Vagina (tissue), 2 donors: ENCODE measurements around the gene SACS. TPM values are rescaled to one million over a fixed set of nuclear protein-coding genes. Genes with fewer than 3 reads are reported as not detected.

Source experiments
- DNase-seq, 2 donors: peaks; one replicate each; pipeline ENCODE4 v3.0.0-alpha.2; 2017; ENCODE audit errors: extremely low spot score in 2 of 2
- H3K27ac ChIP-seq: fragments of 200-600 bp; sonication (generic); one replicate; pipeline ENCODE4 v1.5.1; 2019
- H3K27me3 ChIP-seq: fragments of 200-600 bp; sonication (generic); one replicate; pipeline ENCODE4 v1.5.1; 2019
- H3K36me3 ChIP-seq, 2 donors: fragments of 200-600 bp; sonication (generic); one replicate each; pipeline ENCODE4 v1.5.1; 2017 to 2019
- H3K4me1 ChIP-seq: fragments of 200-600 bp; sonication (generic); one replicate; pipeline ENCODE4 v1.5.1; 2019
- H3K4me3 ChIP-seq, 2 donors: fragments of 200-600 bp; sonication (generic); 1 replicate in 1 of 2; 2 replicates in 1 of 2; pipeline ENCODE4 v1.5.1; 2016 to 2019
- H3K9me3 ChIP-seq: fragments of 200-600 bp; sonication (generic); one replicate; pipeline ENCODE4 v1.5.1; 2019
- POLR2A ChIP-seq, 2 donors: fragments of 450-650 bp; IDR thresholded peaks; one replicate each; pipeline ENCODE4 v1.6.1; 2017; ENCODE audit warnings: antibody characterized with exemption in 2 of 2, mild to moderate bottlenecking in 2 of 2, moderate library complexity in 2 of 2
- POLR2AphosphoS5 ChIP-seq, 2 donors: sonication (generic); formaldehyde crosslinking; IDR thresholded peaks; one replicate each; pipeline ENCODE4 v1.9.0; 2017; ENCODE audit warnings: antibody characterized with exemption in 2 of 2, mild to moderate bottlenecking in 2 of 2, low read depth in 1 of 2; ENCODE audit not compliant: insufficient read depth in 1 of 2
- intact Hi-C: fragments of 100-400 bp; cut with DNase I; formaldehyde crosslinking; loops from one replicate; pipeline ENCODE4 v1.15.1; 2023
- total RNA-seq: library from RNA; depleted of rRNA; stranded (reverse); fragments of >200 nt; gene quantifications from one replicate; pipeline ENCODE4 v1.2.3, GENCODE V29; 2016
- TF ChIP-seq, protein P1 (sequence below), 3 experiments: fragments of 450-650 bp in 2 of 3; fragments of 200-600 bp in 1 of 3; sonication (generic) in 1 of 3; IDR thresholded peaks; one replicate each; pipeline ENCODE4 v1.5.1; 2017 to 2019; ENCODE audit warnings: antibody characterized with exemption in 3 of 3, mild to moderate bottlenecking in 2 of 3, moderate library complexity in 2 of 3

Gene SACS
- total RNA-seq, 1 donor from 2014 or later: 24.8 TPM

DNA sequence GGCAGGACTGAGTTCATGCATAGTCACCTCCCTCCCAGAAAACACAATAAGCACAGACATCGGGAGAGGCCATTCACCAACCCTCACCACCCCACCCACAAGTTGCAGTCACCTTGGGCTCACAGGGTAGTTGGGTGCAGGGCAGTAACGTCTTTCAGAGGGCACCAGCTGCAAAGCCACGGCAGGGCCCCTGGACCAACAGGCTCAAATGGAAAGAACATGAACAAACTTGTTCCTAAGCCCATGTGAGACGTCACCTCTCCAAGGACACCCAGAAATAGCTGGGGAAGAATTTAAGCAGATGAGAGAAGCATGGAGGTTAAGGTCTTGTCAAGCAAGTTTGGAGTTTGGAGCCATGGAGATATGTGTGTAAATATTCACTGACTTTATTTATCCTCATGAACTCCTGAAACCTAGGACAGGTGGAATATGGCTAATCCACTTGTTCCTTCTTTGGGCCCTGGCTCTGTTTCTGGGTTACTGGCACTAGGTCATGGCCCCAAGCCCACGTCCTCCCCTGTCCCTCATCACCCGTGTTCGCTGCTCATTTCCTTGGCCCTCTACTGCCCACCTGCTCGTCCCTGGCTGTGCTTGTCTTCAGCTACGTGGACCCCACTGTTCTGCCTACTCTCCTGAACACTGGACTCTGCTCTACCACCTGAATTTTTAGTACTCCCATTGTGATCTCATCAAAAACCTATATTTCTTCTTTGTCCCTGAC, 40.4 kb downstream of the SACS start:
- TF ChIP-seq POLR2AphosphoS5 (IDR thresholded peaks at IDR 0.05; ENCODE audit: insufficient read depth in 1 of 2, low read depth in 1 of 2) (no peak), POLR2A (IDR thresholded peaks at IDR 0.05) (no peak)
- TF ChIP-seq, protein P1, sequence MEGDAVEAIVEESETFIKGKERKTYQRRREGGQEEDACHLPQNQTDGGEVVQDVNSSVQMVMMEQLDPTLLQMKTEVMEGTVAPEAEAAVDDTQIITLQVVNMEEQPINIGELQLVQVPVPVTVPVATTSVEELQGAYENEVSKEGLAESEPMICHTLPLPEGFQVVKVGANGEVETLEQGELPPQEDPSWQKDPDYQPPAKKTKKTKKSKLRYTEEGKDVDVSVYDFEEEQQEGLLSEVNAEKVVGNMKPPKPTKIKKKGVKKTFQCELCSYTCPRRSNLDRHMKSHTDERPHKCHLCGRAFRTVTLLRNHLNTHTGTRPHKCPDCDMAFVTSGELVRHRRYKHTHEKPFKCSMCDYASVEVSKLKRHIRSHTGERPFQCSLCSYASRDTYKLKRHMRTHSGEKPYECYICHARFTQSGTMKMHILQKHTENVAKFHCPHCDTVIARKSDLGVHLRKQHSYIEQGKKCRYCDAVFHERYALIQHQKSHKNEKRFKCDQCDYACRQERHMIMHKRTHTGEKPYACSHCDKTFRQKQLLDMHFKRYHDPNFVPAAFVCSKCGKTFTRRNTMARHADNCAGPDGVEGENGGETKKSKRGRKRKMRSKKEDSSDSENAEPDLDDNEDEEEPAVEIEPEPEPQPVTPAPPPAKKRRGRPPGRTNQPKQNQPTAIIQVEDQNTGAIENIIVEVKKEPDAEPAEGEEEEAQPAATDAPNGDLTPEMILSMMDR (IDR thresholded peaks at IDR 0.05): no peak
- no peak for DNase-seq
- no peaks in the 10 kb centered on the region for H3K27me3 ChIP-seq
- H3K4me1 ChIP-seq: no peaks in the 10 kb centered on the region
- H3K9me3 ChIP-seq: no peaks in the 10 kb centered on the region
- H3K36me3 ChIP-seq: no peaks in the 10 kb centered on the region
- intact Hi-C loops: no loop called here
- no peak overlapping the region for H3K27ac ChIP-seq
- no peak overlapping the region for H3K4me3 ChIP-seq

- no peaks in the 10 kb centered on the region for H3K36me3 ChIP-seq
- no peaks in the 10 kb centered on the region for H3K9me3 ChIP-seq
- no peaks in the 10 kb centered on the region for H3K4me1 ChIP-seq
- no peaks in the 10 kb centered on the region for H3K27me3 ChIP-seq
- intact Hi-C loops: no loop called here
- DNase-seq: no peak
- H3K4me3 ChIP-seq: no peak overlapping the region
- H3K27ac ChIP-seq: no peak overlapping the region
- TF ChIP-seq POLR2A (IDR thresholded peaks at IDR 0.05) (no peak), POLR2AphosphoS5 (IDR thresholded peaks at IDR 0.05; ENCODE audit: insufficient read depth in 1 of 2, low read depth in 1 of 2) (no peak)
- TF ChIP-seq, protein P1 (IDR thresholded peaks at IDR 0.05): no peak
Measured at GRCh38 chr13:23392313-23392712, 41.2 kb downstream of the SACS start.

- intact Hi-C loops: no loop called here
- H3K27ac ChIP-seq: no peak overlapping the region
- no peak for DNase-seq
- no peaks in the 10 kb centered on the region for H3K4me1 ChIP-seq
- TF ChIP-seq POLR2AphosphoS5 (IDR thresholded peaks at IDR 0.05; ENCODE audit: insufficient read depth in 1 of 2, low read depth in 1 of 2) (no peak), POLR2A (IDR thresholded peaks at IDR 0.05) (no peak)
- TF ChIP-seq, protein P1 (IDR thresholded peaks at IDR 0.05): no peak
- no peaks in the 10 kb centered on the region for H3K36me3 ChIP-seq
- H3K27me3 ChIP-seq: no peaks in the 10 kb centered on the region
- no peaks in the 10 kb centered on the region for H3K9me3 ChIP-seq
- no peak overlapping the region for H3K4me3 ChIP-seq
Measured at GRCh38 chr13:23391752-23392151, 41.8 kb downstream of the SACS start.

- no peak for TF ChIP-seq POLR2AphosphoS5 (IDR thresholded peaks at IDR 0.05; ENCODE audit: insufficient read depth in 1 of 2, low read depth in 1 of 2)
- TF ChIP-seq, protein P1 (IDR thresholded peaks at IDR 0.05): no peak
- no peak for TF ChIP-seq POLR2A (IDR thresholded peaks at IDR 0.05)
- intact Hi-C loops: no loop called here
- no peaks in the 10 kb centered on the region for H3K36me3 ChIP-seq
- no peak for DNase-seq
- no peak overlapping the region for H3K4me3 ChIP-seq
- no peak overlapping the region for H3K27ac ChIP-seq
- no peaks in the 10 kb centered on the region for H3K27me3 ChIP-seq
- H3K4me1 ChIP-seq: no peaks in the 10 kb centered on the region
- H3K9me3 ChIP-seq: no peaks in the 10 kb centered on the region
Measured at GRCh38 chr13:23386533-23386932, 47.0 kb downstream of the SACS start.

- H3K9me3 ChIP-seq: no peaks in the 10 kb centered on the region
- H3K27ac ChIP-seq: no peak overlapping the region
- no peaks in the 10 kb centered on the region for H3K4me1 ChIP-seq
- intact Hi-C loops: no loop called here
- H3K4me3 ChIP-seq: no peak overlapping the region
- H3K27me3 ChIP-seq: no peaks in the 10 kb centered on the region
- TF ChIP-seq POLR2A (IDR thresholded peaks at IDR 0.05): no peak
- TF ChIP-seq, protein P1 (IDR thresholded peaks at IDR 0.05): no peak
- TF ChIP-seq POLR2AphosphoS5 (IDR thresholded peaks at IDR 0.05; ENCODE audit: insufficient read depth in 1 of 2, low read depth in 1 of 2): no peak
- no peak for DNase-seq
- no peaks in the 10 kb centered on the region for H3K36me3 ChIP-seq
Measured at GRCh38 chr13:23385931-23386330, 47.6 kb downstream of the SACS start.
